Bronchial epithelial cell (primary cell): Measurements from ENCODE around the gene CFP. TPM values are rescaled to one million over a fixed set of nuclear protein-coding genes. Genes with fewer than 3 reads are reported as not detected.

Experiments used
- DNase-seq: peaks from one replicate; pipeline ENCODE4 v3.0.0-alpha.2; 2010; ENCODE audit warnings: low read depth
- FAIRE-seq: peaks from 2 replicates; lab custom pipeline; 2011; peaks lifted over from hg19 to GRCh38; lab: Jason Lieb, UNC
- H3K27me3 ChIP-seq: 2 replicates; pipeline ENCODE4 v1.5.1; 2011; ENCODE audit warnings: low read length; ENCODE audit not compliant: control insufficient read depth, insufficient read depth
- H3K36me3 ChIP-seq: 2 replicates; pipeline ENCODE4 v1.5.1; 2011; ENCODE audit warnings: low read length; ENCODE audit not compliant: control insufficient read depth, insufficient read depth
- H3K4me3 ChIP-seq: 2 replicates; pipeline ENCODE4 v1.5.1; 2011; ENCODE audit warnings: mild to moderate bottlenecking, low read depth, low read length, control low read depth
- total RNA-seq: library from RNA; depleted of rRNA; stranded (reverse); fragments of >200 nt; gene quantifications from 2 replicates; pipeline ENCODE4 v1.2.1, GENCODE V29; 2014
- TF ChIP-seq, protein P1 (sequence below): IDR thresholded peaks from 2 replicates; pipeline ENCODE4 v1.5.1; 2011; ENCODE audit warnings: mild to moderate bottlenecking, moderate library complexity, low read length, control low read depth, inconsistent platforms; ENCODE audit not compliant: insufficient read depth, severe bottlenecking

CFP gene
- total RNA-seq, 1 donor from 2014 or later, result 0.26 TPM

DNA sequence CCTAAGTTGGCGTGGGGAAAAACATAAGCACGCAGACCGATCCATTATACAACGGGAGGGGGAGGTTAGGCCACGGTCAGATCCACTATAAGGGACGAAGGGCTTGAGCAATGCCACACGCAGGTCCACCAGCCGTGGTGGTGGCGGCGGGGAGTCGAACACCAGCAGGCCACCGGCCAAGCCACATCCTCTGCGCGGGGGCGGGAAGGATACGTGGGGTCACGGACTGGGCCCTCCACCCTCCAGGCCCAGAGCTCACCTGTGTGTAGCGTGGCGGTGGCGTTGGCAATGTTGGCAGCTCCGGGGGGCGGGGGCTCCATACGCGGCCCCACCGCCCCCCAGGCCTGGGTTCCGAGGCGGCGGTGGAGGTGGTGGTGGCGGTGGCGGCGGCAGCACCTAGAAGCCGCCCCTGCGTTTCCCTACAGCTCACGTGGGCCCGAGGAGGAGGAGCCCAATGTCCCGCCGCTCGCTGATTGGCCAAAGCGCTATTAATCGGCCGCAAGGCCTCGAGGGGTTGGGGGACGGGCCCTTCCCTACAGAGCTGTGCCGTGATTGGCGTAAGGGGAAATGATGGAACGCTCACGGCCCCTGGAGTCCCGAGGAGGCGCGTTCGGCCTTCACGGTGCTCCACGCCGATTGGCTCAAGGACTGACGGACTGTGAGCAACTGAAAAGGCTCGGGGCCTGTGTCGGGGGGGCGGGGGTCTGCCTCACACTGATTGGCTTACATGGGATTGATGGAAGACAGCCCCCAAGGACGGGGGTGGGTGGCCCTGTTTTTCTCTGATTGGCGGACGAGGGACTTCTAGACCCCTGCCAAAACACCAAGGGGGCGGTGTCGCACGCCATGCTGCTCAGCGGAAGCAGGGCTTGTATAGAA lies 20.7 kb upstream of the CFP start, which contains the start of gene ELK1:
ELK1 (minus strand) TSS at position 400 of the 879 bp plus-strand sequence. CDS start 9,122 bp downstream, outside the sequence.
- DNase-seq, result peak; percentile 90
- Histone ChIP-seq H3K4me3 (peak within 1 kb of the TSS; percentile 73), H3K36me3 (no peaks in the 10 kb centered on the region), H3K27me3 (no peaks in the 10 kb centered on the region)
- TF ChIP-seq, protein P1, sequence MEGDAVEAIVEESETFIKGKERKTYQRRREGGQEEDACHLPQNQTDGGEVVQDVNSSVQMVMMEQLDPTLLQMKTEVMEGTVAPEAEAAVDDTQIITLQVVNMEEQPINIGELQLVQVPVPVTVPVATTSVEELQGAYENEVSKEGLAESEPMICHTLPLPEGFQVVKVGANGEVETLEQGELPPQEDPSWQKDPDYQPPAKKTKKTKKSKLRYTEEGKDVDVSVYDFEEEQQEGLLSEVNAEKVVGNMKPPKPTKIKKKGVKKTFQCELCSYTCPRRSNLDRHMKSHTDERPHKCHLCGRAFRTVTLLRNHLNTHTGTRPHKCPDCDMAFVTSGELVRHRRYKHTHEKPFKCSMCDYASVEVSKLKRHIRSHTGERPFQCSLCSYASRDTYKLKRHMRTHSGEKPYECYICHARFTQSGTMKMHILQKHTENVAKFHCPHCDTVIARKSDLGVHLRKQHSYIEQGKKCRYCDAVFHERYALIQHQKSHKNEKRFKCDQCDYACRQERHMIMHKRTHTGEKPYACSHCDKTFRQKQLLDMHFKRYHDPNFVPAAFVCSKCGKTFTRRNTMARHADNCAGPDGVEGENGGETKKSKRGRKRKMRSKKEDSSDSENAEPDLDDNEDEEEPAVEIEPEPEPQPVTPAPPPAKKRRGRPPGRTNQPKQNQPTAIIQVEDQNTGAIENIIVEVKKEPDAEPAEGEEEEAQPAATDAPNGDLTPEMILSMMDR, result no peak
- FAIRE-seq, result no peak

DNA sequence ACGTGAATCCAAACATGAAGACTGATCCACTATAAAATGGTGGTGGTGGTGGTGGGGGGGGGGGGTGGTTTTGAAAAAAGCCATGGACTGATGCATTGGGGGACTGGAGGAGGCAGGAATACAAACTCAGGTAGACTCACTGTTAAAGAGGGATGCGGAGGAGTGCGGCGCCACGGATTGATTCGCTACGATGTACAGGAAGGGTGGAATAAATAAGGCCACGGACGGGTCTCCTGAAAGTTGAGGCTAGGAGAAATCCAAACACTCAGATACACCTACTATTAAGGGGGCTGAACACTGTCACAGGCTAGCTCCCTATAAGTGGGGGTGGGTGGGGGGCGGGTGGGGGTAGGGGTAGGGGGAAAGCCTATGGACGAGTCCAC lies 20.0 kb upstream of the CFP start:
- Histone ChIP-seq H3K36me3 (no peaks in the 10 kb centered on the region), H3K27me3 (no peaks in the 10 kb centered on the region), H3K4me3 (peak overlapping the region; percentile 73)
- FAIRE-seq, result no peak
- TF ChIP-seq, protein P1, result no peak
- DNase-seq, result no peak

DNA sequence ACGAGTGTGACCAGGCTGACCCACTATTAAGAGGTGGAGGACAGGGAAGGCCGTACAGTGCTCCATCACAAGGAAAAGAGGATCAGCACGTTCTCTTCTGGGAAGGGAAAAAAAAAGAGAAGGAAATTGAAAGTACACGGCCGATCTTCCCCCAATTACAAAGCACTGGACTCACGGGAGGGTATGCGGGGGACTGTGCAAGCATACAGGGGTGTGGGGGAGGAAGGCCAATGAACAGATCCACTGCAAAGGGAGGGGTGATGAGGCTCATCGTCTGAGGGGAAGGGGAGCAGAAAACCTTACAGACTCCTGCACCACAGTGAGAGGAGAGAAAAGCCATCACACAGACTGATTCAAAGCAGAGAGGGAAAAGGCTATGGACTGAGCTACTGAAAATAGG lies 19.5 kb upstream of the CFP start:
- DNase-seq (no peak), FAIRE-seq (no peak)
- TF ChIP-seq, protein P1, result no peak
- Histone ChIP-seq H3K4me3 (peak overlapping the region; percentile 73), H3K36me3 (no peaks in the 10 kb centered on the region), H3K27me3 (no peaks in the 10 kb centered on the region)

DNA sequence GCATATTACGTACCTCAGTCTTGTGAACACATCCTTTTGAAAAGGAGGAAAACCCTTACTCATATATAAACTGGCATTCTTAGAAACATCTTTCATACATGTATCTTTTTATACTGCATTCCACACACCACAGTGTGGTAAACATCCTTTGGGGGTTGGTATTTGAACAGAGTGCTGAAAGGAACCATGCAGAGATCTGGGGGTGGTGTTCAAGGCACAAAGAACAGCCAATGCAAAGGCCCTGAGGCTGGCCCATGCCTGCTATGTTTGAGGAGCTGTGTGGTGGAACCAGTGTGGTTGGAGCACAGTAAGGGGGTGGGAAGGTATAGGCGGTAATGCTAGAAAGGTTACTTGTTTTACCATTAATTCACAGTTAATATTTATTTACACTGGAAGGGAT lies 18.6 kb upstream of the CFP start:
- FAIRE-seq, result no peak
- no peak for DNase-seq
- Histone ChIP-seq H3K36me3 (no peaks in the 10 kb centered on the region), H3K4me3 (no peak overlapping the region), H3K27me3 (no peaks in the 10 kb centered on the region)
- TF ChIP-seq, protein P1, result no peak

DNA sequence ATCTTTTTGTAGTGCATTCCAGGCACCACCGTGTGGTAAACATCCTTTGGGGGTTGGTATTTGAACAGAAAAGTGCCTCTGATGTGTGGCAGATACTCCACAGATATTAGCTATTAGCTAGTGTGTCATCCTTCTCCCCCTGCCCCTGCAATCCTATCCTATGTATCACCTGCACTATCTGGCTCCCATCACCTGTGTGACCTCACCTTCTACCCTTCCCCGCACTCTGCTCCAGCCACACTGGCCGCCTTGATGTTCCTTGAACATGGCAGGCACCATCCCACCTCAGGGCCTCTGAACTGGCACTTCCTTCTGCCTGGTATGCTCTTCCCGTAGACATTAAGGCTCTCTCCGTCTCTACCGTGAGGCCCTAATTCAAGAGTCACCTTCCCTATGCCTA lies 16.9 kb upstream of the CFP start:
- TF ChIP-seq, protein P1, result no peak
- no peak overlapping the region for H3K4me3 ChIP-seq
- H3K36me3 ChIP-seq, result no peaks in the 10 kb centered on the region
- H3K27me3 ChIP-seq, result no peaks in the 10 kb centered on the region
- no peak for FAIRE-seq
- DNase-seq, result no peak
